GM23248 (cell line): ENCODE results near the gene HBM. TPM values are rescaled to one million over a fixed set of nuclear protein-coding genes. Genes with fewer than 3 reads are reported as not detected.

Experiments
- DNase-seq: peaks from one replicate; pipeline ENCODE4 v3.0.0-alpha.2; 2015
- H2AFZ ChIP-seq: fragments of 200-600 bp; sonication (generic); 2 replicates; pipeline ENCODE4 v1.6.1; 2016; ENCODE audit warnings: antibody characterized with exemption
- H3F3A ChIP-seq: fragments of 200-600 bp; sonication (generic); 2 replicates; pipeline ENCODE4 v1.6.1; 2016; ENCODE audit warnings: mild to moderate bottlenecking, antibody characterized with exemption, mixed run types; ENCODE audit not compliant: insufficient read depth
- H3K27ac ChIP-seq: fragments of 200-600 bp; sonication (generic); 2 replicates; pipeline ENCODE4 v1.5.1; 2016; ENCODE audit warnings: mild to moderate bottlenecking
- H3K27me3 ChIP-seq: fragments of 200-600 bp; sonication (generic); replicated peaks from 2 replicates; pipeline ENCODE4 v1.6.1; 2016; ENCODE audit warnings: mild to moderate bottlenecking; ENCODE audit not compliant: insufficient read depth
- H3K36me3 ChIP-seq: fragments of 200-600 bp; sonication (generic); 2 replicates; pipeline ENCODE4 v1.6.1; 2016; ENCODE audit warnings: low read depth, mild to moderate bottlenecking
- H3K4me1 ChIP-seq: fragments of 200-600 bp; sonication (generic); 2 replicates; pipeline ENCODE4 v1.6.1; 2016; ENCODE audit warnings: mild to moderate bottlenecking; ENCODE audit not compliant: insufficient read depth
- H3K4me2 ChIP-seq: fragments of 200-600 bp; sonication (generic); one replicate; pipeline ENCODE4 v1.6.1; 2016; ENCODE audit warnings: mild to moderate bottlenecking; ENCODE audit not compliant: unreplicated experiment
- H3K4me3 ChIP-seq: fragments of 200-600 bp; sonication (generic); 2 replicates; pipeline ENCODE4 v1.5.1; 2016; ENCODE audit warnings: mild to moderate bottlenecking
- H3K79me2 ChIP-seq: fragments of 200-600 bp; sonication (generic); 2 replicates; pipeline ENCODE4 v1.6.1; 2016; ENCODE audit warnings: mild to moderate bottlenecking; ENCODE audit not compliant: insufficient read depth
- H3K9ac ChIP-seq: fragments of 200-600 bp; sonication (generic); 2 replicates; pipeline ENCODE4 v1.6.1; 2016; ENCODE audit warnings: mild to moderate bottlenecking
- H3K9me2 ChIP-seq: fragments of 200-600 bp; sonication (generic); 2 replicates; pipeline ENCODE4 v1.6.1; 2016; ENCODE audit warnings: mixed run types, mild to moderate bottlenecking, moderate library complexity; ENCODE audit not compliant: insufficient read depth
- H3K9me3 ChIP-seq: fragments of 200-600 bp; sonication (generic); one replicate; pipeline ENCODE4 v1.6.1; 2017; ENCODE audit warnings: low read depth
- H4K20me1 ChIP-seq: fragments of 200-600 bp; sonication (generic); 2 replicates; pipeline ENCODE4 v1.6.0; 2016; ENCODE audit not compliant: insufficient read depth
- EZH2 ChIP-seq: fragments of 200-600 bp; sonication (generic); IDR thresholded peaks from 2 replicates; pipeline ENCODE4 v1.6.1; 2018; ENCODE audit warnings: antibody characterized with exemption, mild to moderate bottlenecking; ENCODE audit not compliant: insufficient read depth, poor library complexity, severe bottlenecking
- EZH2phosphoT487 ChIP-seq: fragments of 200-600 bp; sonication (generic); IDR thresholded peaks from 2 replicates; pipeline ENCODE4 v1.6.1; 2018; ENCODE audit warnings: antibody characterized with exemption, moderate library complexity, mild to moderate bottlenecking, low read depth; ENCODE audit not compliant: insufficient read depth
- WGBS, 2 experiments: methylation state at CpG; one replicate each; pipeline ENCODE4 v1.1.6; 2015 to 2017; ENCODE audit warnings: low lambda C conversion rate in 2 of 2, low coverage in 1 of 2; ENCODE audit errors: missing lambda C conversion rate in 2 of 2; 5-methylcytosine and 5-hydroxymethylcytosine counted together
- in situ Hi-C: fragments of 300-500 bp; cut with MboI; formaldehyde crosslinking; loops from 2 replicates; pipeline ENCODE4 v1.15.0; 2020
- polyA plus RNA-seq: library from polyadenylated mRNA; unstranded; fragments of >200 nt; fragmentation: Nextera tagmentation; extraction: Ambion mirVana; gene quantifications from 2 replicates; pipeline ENCODE4 v1.2.1, GENCODE V29; 2016
- total RNA-seq: library from RNA; depleted of rRNA; stranded (reverse); fragments of >200 nt; shearing (Covaris generic); gene quantifications from 2 replicates; pipeline ENCODE4 v1.2.3, GENCODE V29; 2014

The HBM gene
- total and polyA plus RNA-seq, 2 experiments from 2014 or later = not detected

DNA sequence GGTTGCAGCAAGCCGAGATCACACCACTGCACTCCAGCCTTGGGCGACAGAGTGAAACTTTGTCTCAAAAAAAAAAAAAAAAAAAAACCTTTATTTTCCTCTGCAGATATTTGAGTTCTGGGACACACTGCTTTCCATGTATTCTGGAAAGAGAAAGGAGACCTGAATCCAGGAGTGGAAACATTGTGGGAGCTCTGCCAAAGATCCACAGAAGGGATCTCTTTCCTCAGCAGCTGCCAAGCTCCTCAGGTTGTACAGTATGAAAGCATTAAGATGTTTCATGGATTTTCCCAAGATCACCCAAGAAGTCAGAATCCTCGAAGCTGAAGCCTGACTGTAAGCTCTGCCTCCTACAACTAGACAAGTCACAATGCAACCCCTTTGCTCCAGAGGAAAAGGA is 40.8 kb upstream of the HBM start:
- in situ Hi-C loops = no loop called here
- Histone ChIP-seq H3K4me2 (no peak overlapping the region), H3K9me2 (no peaks in the 10 kb centered on the region), H3F3A (no peaks in the 10 kb centered on the region), H3K4me1 (no peaks in the 10 kb centered on the region), H3K9ac (no peak overlapping the region), H3K79me2 (peaks cover 37% of the 10 kb centered on the region), H2AFZ (no peak overlapping the region), H3K4me3 (no peak overlapping the region), H4K20me1 (no peaks in the 10 kb centered on the region), H3K36me3 (peaks cover 3% of the 10 kb centered on the region; the same call in 1 of the 2 replicates), H3K27me3 (no peaks in the 10 kb centered on the region), H3K9me3 (no peaks in the 10 kb centered on the region), H3K27ac (no peak overlapping the region)
- DNase-seq = no peak
- TF ChIP-seq EZH2phosphoT487 (no peak), EZH2 (no peak)
- WGBS, 2 experiments = 91 to 97% methylated on average over 3 of the region's 3 CpGs

DNA sequence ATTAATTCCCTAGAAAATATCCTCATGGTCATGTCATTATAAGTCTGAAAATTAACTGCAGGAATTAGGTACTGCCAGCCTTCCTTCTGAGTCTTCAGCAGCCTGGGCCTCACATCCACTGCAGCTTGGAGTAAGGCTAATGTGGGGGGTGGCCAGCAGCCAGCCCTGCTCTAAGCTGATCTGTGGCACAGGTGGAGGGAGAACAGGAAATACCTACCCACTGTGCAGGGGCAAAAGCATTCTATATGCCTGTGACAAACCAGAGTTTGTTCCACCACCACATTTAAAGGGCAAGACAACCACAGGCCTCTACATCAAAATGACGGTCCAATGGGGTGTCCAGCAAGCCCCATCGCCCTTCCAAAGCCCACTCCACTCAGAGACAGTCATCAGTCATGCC is 36.7 kb upstream of the HBM start:
- Histone ChIP-seq H3F3A (no peaks in the 10 kb centered on the region), H2AFZ (no peak overlapping the region), H3K4me1 (no peaks in the 10 kb centered on the region), H3K4me2 (no peak overlapping the region), H3K9me2 (no peaks in the 10 kb centered on the region), H3K9ac (no peak overlapping the region), H3K9me3 (no peaks in the 10 kb centered on the region), H3K79me2 (peaks cover 60% of the 10 kb centered on the region), H3K36me3 (no peaks in the 10 kb centered on the region), H3K27ac (no peak overlapping the region), H3K4me3 (no peak overlapping the region), H4K20me1 (peaks cover 4% of the 10 kb centered on the region; the same call in 1 of the 2 replicates), H3K27me3 (no peaks in the 10 kb centered on the region)
- in situ Hi-C loops = no loop called here
- no peak for TF ChIP-seq EZH2
- TF ChIP-seq EZH2phosphoT487 = no peak
- WGBS, 2 experiments = 92 to 97% methylated on average over 2 of the region's 2 CpGs
- no peak for DNase-seq

GRCh38 chr16:130533-131173 is 35.1 kb upstream of the HBM start:
- no peaks in the 10 kb centered on the region for H3K9me2 ChIP-seq
- H3K36me3 ChIP-seq = no peaks in the 10 kb centered on the region
- 97 to 98% methylated on average over 15 of the region's 15 CpGs for WGBS, 2 experiments
- H3K79me2 ChIP-seq = peaks cover 73% of the 10 kb centered on the region
- H3K27me3 ChIP-seq = no peaks in the 10 kb centered on the region
- no peak for TF ChIP-seq EZH2
- TF ChIP-seq EZH2phosphoT487 = no peak
- H2AFZ ChIP-seq = no peak overlapping the region
- in situ Hi-C loops = no loop called here
- no peaks in the 10 kb centered on the region for H3K4me1 ChIP-seq
- peaks cover 7% of the 10 kb centered on the region; the same call in 1 of the 2 replicates for H4K20me1 ChIP-seq
- no peak for DNase-seq
- no peak overlapping the region for H3K27ac ChIP-seq
- H3K9me3 ChIP-seq = no peaks in the 10 kb centered on the region
- H3K9ac ChIP-seq = no peak overlapping the region
- H3F3A ChIP-seq = no peaks in the 10 kb centered on the region
- no peak overlapping the region for H3K4me3 ChIP-seq
- no peak overlapping the region for H3K4me2 ChIP-seq

DNA sequence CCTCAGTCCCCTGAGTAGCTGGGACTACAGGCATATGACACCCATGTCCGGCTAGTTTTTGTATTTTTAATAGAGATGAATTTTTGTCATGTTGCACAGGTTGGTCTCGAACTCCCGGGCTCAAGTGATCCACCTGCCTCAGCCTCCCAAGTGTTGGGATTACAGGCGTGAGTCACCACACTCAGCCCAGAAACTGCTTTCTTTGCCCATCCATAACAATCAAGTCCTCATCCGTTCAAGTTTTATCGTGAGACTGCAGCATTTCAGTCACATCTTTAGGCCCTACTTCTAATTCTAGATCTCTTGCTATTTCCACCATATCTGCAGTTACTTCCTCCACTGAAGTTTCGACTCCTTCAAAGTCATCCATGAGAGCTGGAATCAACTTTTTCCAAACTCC is 33.7 kb upstream of the HBM start:
- no peak overlapping the region for H2AFZ ChIP-seq
- no peak for TF ChIP-seq EZH2phosphoT487
- no peak for TF ChIP-seq EZH2
- H4K20me1 ChIP-seq = peaks cover 7% of the 10 kb centered on the region; the same call in 1 of the 2 replicates
- H3K9me2 ChIP-seq = no peaks in the 10 kb centered on the region
- no peak overlapping the region for H3K4me2 ChIP-seq
- no peak overlapping the region for H3K9ac ChIP-seq
- H3K79me2 ChIP-seq = peaks cover 87% of the 10 kb centered on the region
- DNase-seq = no peak
- H3K9me3 ChIP-seq = no peaks in the 10 kb centered on the region
- H3K27me3 ChIP-seq = no peaks in the 10 kb centered on the region
- H3K4me3 ChIP-seq = no peak overlapping the region
- H3K27ac ChIP-seq = no peak overlapping the region
- H3K4me1 ChIP-seq = 0 out of 2 replicates have a peak, but pooled peaks cover under 1% of the 10 kb centered on the region
- in situ Hi-C loops = no loop called here
- H3K36me3 ChIP-seq = no peaks in the 10 kb centered on the region
- 93 to 95% methylated on average over 7 of the region's 7 CpGs for WGBS, 2 experiments
- no peaks in the 10 kb centered on the region for H3F3A ChIP-seq
